Loucy (cell line): ENCODE data around the gene WLS.
"Not testable (repeated sequence)": the region's sequence is repeated elsewhere in the genome, so short reads cannot be mapped to it uniquely, and the experiment has no call there.

Source experiments
- H2AFZ ChIP-seq: fragments of 200-600 bp; sonication (generic); 2 replicates; pipeline ENCODE4 v1.6.0; 2016; ENCODE audit warnings: antibody characterized with exemption, mild to moderate bottlenecking, low read length, moderate library complexity
- H3F3A ChIP-seq: fragments of 200-600 bp; 2 replicates; pipeline ENCODE4 v1.6.0; 2016; ENCODE audit warnings: antibody characterized with exemption, low read depth, mild to moderate bottlenecking
- H3K27me3 ChIP-seq: fragments of 200-600 bp; sonication (generic); 2 replicates; pipeline ENCODE4 v1.6.1; 2014; ENCODE audit warnings: low read length, mild to moderate bottlenecking; ENCODE audit not compliant: insufficient read depth, poor library complexity, severe bottlenecking
- H3K36me3 ChIP-seq: fragments of 200-600 bp; sonication (generic); 2 replicates; pipeline ENCODE4 v1.6.1; 2016; ENCODE audit warnings: low read length; ENCODE audit not compliant: insufficient read depth
- H3K4me1 ChIP-seq: fragments of 200-600 bp; sonication (generic); 2 replicates; pipeline ENCODE4 v1.5.1; 2014; ENCODE audit warnings: low read length, mild to moderate bottlenecking; ENCODE audit not compliant: insufficient read depth, poor library complexity, severe bottlenecking
- H3K4me2 ChIP-seq: fragments of 200-600 bp; sonication (generic); 2 replicates; pipeline ENCODE4 v1.6.0; 2014; ENCODE audit warnings: antibody characterized with exemption, low read length, low read depth, mild to moderate bottlenecking; ENCODE audit not compliant: poor library complexity, severe bottlenecking
- H3K4me3 ChIP-seq: fragments of 200-600 bp; sonication (generic); 2 replicates; pipeline ENCODE4 v1.5.1; 2014; ENCODE audit warnings: low read length, mild to moderate bottlenecking, mixed read lengths; ENCODE audit not compliant: poor library complexity, severe bottlenecking
- H3K79me2 ChIP-seq: fragments of 200-600 bp; sonication (generic); 2 replicates; pipeline ENCODE4 v1.6.1; 2014; ENCODE audit warnings: low read length; ENCODE audit not compliant: insufficient read depth
- H3K9ac ChIP-seq: fragments of 200-600 bp; sonication (generic); 2 replicates; pipeline ENCODE4 v1.6.0; 2014; ENCODE audit warnings: mild to moderate bottlenecking, low read depth, low read length, moderate library complexity; ENCODE audit not compliant: poor library complexity, severe bottlenecking
- H3K9me2 ChIP-seq: fragments of 200-600 bp; sonication (generic); replicated peaks from 2 replicates; pipeline ENCODE4 v1.6.1; 2016; ENCODE audit warnings: low read depth, low read length, mixed read lengths
- H3K9me3 ChIP-seq: fragments of 200-600 bp; sonication (generic); 2 replicates; pipeline ENCODE4 v1.6.1; 2014; ENCODE audit warnings: mild to moderate bottlenecking, antibody characterized with exemption, low read length, low read depth; ENCODE audit not compliant: insufficient read depth
- H4K20me1 ChIP-seq: fragments of 200-600 bp; sonication (generic); 2 replicates; pipeline ENCODE4 v1.6.0; 2014; ENCODE audit warnings: antibody characterized with exemption, low read length, mild to moderate bottlenecking; ENCODE audit not compliant: insufficient read depth, poor library complexity, severe bottlenecking
- EZH2phosphoT487 ChIP-seq: fragments of 200-600 bp; IDR thresholded peaks from 2 replicates; pipeline ENCODE4 v1.6.1; 2018; ENCODE audit warnings: antibody characterized with exemption, mild to moderate bottlenecking, moderate library complexity, borderline replicate concordance
- TF ChIP-seq, protein P1 (sequence below): fragments of 200-600 bp; sonication (generic); conservative IDR thresholded peaks from 2 replicates; pipeline ENCODE4 v1.5.1; 2014; ENCODE audit warnings: mild to moderate bottlenecking, antibody characterized with exemption, low read length

Gene WLS

DNA sequence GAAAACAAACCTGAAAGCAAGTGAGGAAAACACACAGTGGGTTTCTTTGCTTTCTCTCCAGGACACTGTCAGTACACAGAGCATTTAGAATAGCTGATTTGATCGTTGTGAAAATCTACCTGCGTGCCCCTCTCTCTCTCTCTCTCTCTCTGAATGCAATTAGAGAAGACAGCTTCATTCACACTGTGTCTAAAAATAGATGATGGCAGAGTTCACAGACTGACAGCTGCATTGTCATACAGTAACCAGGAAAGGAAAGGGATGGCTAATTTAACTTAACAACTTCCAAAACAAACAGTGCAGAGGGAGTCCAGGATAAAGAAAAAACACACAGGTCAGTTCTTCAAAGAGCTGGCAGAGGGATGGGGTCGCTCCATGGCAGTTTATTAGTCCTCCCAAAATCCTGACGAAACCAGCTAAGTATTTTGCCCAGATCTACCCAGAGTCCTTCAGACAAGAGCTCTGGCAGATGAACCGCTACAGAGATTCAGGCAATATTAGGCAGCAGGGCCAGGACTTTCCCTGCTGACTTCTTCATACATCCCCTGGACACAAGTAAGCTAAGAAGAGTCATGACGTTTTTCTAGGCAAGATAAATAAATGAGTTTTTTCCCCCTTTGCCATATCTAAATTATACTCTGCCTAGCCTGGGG is 58.9 kb downstream of the WLS start:
- Histone ChIP-seq H4K20me1 (no peaks in the 10 kb centered on the region), H3K9me2 (no peaks in the 10 kb centered on the region), H3K4me3 (no peak overlapping the region), H3K9me3 (no peaks in the 10 kb centered on the region), H3K36me3 (no peaks in the 10 kb centered on the region), H3K27me3 (no peaks in the 10 kb centered on the region), H3K4me1 (no peaks in the 10 kb centered on the region), H2AFZ (no peak overlapping the region), H3K79me2 (no peaks in the 10 kb centered on the region), H3K4me2 (no peak overlapping the region), H3F3A (no peaks in the 10 kb centered on the region), H3K9ac (no peak overlapping the region)
- TF ChIP-seq, protein P1, sequence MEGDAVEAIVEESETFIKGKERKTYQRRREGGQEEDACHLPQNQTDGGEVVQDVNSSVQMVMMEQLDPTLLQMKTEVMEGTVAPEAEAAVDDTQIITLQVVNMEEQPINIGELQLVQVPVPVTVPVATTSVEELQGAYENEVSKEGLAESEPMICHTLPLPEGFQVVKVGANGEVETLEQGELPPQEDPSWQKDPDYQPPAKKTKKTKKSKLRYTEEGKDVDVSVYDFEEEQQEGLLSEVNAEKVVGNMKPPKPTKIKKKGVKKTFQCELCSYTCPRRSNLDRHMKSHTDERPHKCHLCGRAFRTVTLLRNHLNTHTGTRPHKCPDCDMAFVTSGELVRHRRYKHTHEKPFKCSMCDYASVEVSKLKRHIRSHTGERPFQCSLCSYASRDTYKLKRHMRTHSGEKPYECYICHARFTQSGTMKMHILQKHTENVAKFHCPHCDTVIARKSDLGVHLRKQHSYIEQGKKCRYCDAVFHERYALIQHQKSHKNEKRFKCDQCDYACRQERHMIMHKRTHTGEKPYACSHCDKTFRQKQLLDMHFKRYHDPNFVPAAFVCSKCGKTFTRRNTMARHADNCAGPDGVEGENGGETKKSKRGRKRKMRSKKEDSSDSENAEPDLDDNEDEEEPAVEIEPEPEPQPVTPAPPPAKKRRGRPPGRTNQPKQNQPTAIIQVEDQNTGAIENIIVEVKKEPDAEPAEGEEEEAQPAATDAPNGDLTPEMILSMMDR = no peak
- no peak for TF ChIP-seq EZH2phosphoT487

DNA sequence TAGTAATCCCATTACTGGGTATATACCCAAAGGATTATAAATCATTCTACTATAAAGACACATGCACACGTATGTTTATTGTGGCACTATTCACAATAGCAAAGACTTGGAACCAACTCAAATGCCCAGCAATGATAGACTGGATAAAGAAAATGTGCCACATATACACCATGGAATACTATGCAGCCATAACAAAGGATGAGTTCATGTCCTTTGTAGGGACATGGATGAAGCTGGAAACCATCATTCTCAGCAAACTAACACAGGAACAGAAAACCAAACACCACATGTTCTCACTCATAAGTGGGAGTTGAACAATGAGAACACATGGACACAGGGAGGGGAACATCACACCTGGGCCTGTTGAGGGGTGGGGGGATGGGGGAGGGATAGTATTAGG is 60.5 kb downstream of the WLS start:
- not testable (repeated sequence) for H3K4me1 ChIP-seq, H2AFZ ChIP-seq, H3F3A ChIP-seq, H3K36me3 ChIP-seq, H3K4me2 ChIP-seq, H3K4me3 ChIP-seq, H3K79me2 ChIP-seq, H3K9me3 ChIP-seq, H4K20me1 ChIP-seq, H3K9ac ChIP-seq, H3K27me3 ChIP-seq, H3K9me2 ChIP-seq

DNA sequence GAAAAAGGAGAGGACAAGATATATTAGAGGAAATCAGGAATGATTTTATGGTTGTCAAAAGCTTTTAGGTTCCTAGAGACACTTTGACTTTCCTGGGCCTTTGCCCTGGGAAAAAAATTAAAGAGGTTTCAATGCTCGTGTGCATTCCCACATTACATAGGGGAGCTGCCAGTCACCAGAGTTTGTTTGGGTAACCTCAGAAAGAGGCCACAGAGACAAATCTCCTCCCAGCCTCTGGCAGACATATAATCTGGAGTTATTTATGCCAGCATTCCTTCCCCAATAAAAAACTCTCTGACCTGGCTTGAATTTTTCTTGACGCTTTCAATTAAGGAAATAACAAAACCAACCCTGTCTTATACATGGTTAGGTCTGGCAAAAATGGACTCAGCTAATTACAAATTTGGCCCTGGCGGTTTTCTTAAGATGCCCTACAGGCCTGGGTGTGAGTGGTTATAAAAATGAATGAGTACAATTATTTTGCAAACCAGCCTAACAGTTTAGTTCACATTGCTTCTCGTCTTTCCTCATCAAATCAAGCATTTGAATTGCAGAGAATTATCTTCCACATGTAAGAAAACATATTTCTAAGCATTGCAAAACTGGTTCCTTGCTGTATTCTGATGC is 63.7 kb downstream of the WLS start:
- no peak overlapping the region for H3K4me2 ChIP-seq
- no peak overlapping the region for H3K9ac ChIP-seq
- no peak for TF ChIP-seq EZH2phosphoT487
- TF ChIP-seq, protein P1 = no peak
- H3K9me3 ChIP-seq = no peaks in the 10 kb centered on the region
- H3K4me3 ChIP-seq = no peak overlapping the region
- H3K9me2 ChIP-seq = no peaks in the 10 kb centered on the region
- no peaks in the 10 kb centered on the region for H3K36me3 ChIP-seq
- H3K4me1 ChIP-seq = no peaks in the 10 kb centered on the region
- no peaks in the 10 kb centered on the region for H3K27me3 ChIP-seq
- no peak overlapping the region for H2AFZ ChIP-seq
- H3F3A ChIP-seq = no peaks in the 10 kb centered on the region
- no peaks in the 10 kb centered on the region for H4K20me1 ChIP-seq
- H3K79me2 ChIP-seq = no peaks in the 10 kb centered on the region

DNA sequence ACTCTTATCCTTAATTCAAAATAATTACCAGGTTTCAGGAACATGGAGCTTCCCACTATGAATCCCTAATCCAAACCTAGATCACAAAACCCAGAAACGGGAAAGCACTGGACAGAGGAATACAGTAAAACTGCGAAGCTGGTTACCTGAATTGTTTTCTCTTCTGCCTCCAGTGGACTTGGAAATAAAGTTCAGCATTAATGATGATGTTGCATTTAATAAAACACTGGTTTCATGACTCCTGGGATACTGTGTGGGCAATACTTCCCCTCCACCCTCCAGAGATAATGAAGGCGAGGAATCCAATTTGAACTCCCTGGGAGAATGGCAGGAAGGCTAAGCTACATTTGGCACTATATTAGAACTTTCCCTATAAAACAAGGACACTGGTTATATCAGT is 65.1 kb downstream of the WLS start:
- no peaks in the 10 kb centered on the region for H3K36me3 ChIP-seq
- no peak for TF ChIP-seq EZH2phosphoT487
- TF ChIP-seq, protein P1 = no peak

More for the DNA sequence above, 65.1 kb downstream of the WLS start:
- no peak overlapping the region for H3K4me3 ChIP-seq
- no peaks in the 10 kb centered on the region for H3K27me3 ChIP-seq
- no peaks in the 10 kb centered on the region for H3F3A ChIP-seq
- H3K4me2 ChIP-seq = no peak overlapping the region
- H4K20me1 ChIP-seq = no peaks in the 10 kb centered on the region
- no peaks in the 10 kb centered on the region for H3K79me2 ChIP-seq
- no peaks in the 10 kb centered on the region for H3K9me3 ChIP-seq
- no peak overlapping the region for H3K9ac ChIP-seq
- H2AFZ ChIP-seq = no peak overlapping the region
- H3K9me2 ChIP-seq = no peaks in the 10 kb centered on the region
- no peaks in the 10 kb centered on the region for H3K4me1 ChIP-seq
